ENCODE data around the gene MAP1LC3B.

DNA sequence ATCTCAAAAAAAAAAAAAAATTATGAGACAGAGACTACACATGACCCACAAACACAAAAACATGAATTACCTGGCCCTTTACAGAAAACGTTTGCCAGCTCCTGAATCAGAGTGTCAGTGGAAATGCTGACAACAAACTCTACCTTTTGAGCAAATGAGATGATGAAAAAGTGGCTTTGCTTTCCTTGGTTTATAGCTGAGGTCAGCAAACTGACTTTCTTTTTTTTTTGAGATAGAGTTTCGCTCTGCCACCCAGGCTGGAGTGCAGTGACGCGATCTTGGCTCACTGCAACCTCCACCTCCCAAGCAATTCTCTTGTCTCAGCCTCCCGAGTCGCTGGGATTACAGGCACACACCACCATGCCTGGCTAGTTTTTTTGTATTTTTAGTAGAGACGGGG is 54.3 kb downstream of the MAP1LC3B start:
- TF ChIP-seq CTCF (conservative IDR thresholded peaks at IDR 0.05 in 1 of 2, IDR thresholded peaks at IDR 0.05 in 1 of 2; ENCODE audit: extremely low read depth in 1 of 2, insufficient read depth in 1 of 2, low read depth in 1 of 2, low read length in 2 of 2) (no peak), EZH2 (IDR thresholded peaks at IDR 0.05; ENCODE audit: borderline replicate concordance, low read length) (no peak)
